Urothelium cell line (cell line): Measurements from ENCODE around the gene GOLGA8B.
"Not testable (repeated sequence)": the region's sequence is repeated elsewhere in the genome, so short reads cannot be mapped to it uniquely, and the experiment has no call there.

Source experiments
- DNase-seq: peaks from one replicate; pipeline ENCODE4 v3.0.0; 2011; ENCODE audit warnings: low spot score, mixed read lengths
- FAIRE-seq: peaks from 2 replicates; lab custom pipeline; 2011; peaks lifted over from hg19 to GRCh38; lab: Jason Lieb, UNC

GOLGA8B gene, protein sequence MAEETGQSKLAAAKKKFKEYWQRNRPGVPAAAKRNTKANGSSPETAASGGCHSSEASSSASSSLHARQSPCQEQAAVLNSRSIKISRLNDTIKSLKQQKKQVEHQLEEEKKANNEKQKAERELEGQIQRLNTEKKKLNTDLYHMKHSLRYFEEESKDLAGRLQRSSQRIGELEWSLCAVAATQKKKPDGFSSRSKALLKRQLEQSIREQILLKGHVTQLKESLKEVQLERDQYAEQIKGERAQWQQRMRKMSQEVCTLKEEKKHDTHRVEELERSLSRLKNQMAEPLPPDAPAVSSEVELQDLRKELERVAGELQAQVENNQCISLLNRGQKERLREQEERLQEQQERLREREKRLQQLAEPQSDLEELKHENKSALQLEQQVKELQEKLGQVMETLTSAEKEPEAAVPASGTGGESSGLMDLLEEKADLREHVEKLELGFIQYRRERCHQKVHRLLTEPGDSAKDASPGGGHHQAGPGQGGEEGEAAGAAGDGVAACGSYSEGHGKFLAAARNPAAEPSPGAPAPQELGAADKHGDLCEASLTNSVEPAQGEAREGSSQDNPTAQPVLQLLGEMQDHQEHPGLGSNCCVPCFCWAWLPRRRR

DNA sequence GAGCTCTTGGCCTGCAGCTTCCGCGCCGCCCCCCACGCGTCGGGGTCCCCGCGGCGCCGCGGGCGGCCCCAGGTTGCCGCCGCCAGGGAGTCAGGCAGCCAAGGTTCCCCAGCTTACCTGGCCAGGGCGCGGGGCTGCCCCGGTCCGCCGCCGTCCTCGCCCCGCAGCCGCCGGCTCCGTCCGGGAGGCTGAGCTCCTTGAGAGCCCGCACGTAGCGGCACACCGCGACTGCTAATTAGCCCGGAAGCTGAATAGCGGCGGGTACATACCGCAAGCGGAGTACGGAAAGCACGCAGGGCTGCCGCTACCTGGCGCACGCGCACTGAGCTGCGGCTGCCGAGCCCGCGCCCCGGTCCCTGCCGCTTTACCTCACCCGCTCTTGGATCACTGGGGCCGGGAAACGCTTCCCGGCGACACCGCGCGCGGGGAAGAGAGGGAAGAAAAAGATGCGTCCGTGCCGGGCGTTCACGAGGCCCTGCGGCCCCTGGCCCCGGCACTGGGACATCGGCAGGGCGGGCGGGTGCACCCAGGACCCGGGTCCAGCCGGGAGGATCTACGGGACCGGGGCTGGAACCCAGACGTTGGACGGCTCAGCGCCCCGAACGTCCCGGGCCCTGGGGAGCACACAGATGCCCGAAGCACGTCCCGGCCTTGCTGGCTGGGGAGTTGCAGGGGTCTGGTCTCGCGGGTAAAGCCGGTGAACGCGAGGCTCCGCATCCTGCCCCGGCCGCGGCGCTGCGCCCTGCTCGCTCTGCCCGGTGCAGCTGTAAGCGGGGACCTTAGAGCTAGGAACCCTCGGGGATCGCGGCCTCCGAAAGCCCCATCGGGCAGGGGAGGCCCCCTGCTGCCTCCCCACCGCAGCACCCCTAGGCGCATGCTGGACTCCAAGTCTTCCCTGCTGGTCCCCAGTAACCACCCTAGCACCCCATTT, at the start of gene GOLGA8B:
Gene GOLGA8B (minus strand): TSS at position 253 of the 931 bp plus-strand sequence. CDS start 47,739 bp downstream, outside the sequence.
- FAIRE-seq, result no peak
- DNase-seq, result peak; percentile 85

DNA sequence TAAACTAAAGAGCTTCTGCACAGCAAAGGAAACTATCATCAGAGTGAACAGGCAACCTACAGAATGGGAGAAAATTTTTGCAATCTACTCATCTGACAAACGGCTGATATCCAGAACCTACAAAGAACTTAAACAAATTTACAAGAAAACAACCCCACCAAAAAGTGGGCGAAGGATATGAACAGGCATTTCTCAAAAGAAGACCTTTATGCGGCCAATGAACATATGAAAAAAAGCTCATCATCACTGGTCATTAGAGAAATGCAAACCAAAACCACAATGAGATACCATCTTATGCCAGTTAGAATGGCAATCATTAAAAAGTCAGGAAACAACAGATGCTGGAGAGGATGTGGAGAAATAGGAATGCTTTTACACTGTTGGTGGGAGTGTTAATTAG, 49.7 kb upstream of the GOLGA8B start:
- FAIRE-seq, result not testable (repeated sequence)

DNA sequence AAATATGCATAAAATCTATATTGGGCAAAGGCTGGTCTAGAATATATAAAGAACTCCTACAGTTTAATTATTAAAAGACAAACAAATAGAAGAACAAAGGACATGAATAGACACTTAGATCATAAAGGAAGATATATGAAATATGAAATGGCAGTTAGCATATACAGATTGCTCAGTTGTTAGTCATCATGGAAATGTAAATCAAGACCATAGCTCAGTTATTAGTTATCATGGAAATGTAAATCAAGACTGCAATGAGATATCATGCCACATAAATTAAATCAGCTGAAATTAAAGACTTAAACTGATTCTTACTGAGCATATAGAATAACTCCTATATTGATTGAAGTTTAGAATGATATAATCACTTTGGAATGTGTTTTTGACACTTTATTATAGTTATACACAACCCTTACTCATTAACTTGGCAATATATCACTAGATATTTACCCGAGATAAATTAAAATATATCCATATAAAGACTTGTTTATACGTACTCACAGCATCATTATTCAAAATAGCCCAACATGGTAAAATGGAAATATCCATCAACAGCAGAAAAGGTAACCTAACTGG, 45.2 kb upstream of the GOLGA8B start:
- FAIRE-seq (no peak), DNase-seq (no peak)

More for the DNA sequence above, 49.7 kb upstream of the GOLGA8B start:
- DNase-seq, result not testable (repeated sequence)

DNA sequence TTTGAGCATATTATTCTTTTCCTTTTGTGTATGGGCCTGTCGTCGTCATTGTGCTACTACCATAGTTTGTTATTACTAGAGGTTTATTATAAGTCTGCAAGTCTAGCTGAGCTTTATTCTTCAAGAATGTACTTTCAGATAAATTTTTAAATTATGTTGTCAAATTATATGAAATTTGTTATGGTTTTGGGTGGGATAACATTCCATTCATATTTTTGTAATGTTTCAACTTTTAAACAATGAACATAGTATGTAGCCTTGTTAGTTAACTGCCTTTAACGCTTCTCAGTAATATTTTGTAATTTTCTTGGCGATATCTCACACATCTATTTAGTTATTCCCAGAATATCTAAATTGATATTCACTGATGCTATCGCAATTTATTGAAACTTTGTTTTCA, 41.6 kb upstream of the GOLGA8B start:
- FAIRE-seq, result no peak
- DNase-seq, result no peak

DNA sequence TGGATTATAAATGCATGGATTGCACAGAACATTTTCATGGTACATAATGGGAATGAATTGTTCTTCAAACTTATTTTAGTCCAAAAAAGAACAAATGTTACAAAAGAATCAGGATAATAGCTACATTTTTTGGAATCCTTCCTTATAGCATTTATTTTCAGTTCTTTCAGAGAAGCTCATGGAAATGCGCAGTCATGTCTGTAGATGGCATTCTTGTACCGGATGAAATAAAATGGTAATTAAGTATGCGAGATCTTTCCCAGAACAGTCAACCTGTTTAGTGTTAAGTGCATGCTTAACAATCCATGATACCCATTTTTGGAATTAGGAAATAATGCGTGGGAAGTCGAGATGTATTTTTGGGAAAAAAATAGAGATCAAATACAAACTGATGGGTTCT, 38.2 kb upstream of the GOLGA8B start:
- FAIRE-seq (no peak), DNase-seq (no peak)

DNA sequence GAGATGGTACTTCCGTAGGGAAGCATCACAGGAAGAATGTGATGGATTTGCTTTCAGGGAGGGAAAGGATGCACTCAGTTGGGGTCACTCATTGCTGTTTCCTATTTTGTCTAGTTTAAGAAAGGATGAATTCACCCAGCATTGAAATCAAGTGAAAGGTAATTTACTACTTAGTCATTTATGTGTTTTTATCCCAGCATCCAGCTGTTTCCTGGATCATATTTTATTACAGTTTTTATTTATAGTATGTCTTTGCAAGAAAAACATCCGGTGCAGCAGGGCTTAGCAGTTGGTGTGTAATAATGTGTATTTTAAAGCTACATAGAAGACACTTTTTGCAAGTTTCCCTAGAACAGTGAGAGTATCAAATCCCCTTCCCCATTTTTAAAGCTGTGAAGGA, 37.4 kb upstream of the GOLGA8B start:
- DNase-seq (no peak), FAIRE-seq (no peak)

DNA sequence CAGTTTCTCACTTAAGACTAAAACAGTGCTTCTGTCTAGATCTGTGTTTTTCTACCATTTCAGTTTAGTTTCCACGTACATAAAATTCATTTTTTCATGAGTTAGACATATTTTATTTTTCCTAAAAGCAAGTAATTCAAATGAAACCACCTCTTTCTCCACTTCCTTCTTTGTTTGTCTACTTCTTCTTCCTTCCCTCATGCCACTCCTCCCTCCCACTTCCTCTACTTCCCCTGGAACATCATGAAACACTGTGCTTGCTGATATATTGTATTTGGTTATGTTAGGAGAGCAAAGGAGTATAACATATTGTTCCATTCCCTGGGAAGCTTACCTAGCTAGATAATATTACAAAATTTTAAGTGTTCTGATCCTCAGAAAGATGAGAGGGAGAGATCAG, 36.7 kb upstream of the GOLGA8B start:
- no peak for FAIRE-seq

DNA sequence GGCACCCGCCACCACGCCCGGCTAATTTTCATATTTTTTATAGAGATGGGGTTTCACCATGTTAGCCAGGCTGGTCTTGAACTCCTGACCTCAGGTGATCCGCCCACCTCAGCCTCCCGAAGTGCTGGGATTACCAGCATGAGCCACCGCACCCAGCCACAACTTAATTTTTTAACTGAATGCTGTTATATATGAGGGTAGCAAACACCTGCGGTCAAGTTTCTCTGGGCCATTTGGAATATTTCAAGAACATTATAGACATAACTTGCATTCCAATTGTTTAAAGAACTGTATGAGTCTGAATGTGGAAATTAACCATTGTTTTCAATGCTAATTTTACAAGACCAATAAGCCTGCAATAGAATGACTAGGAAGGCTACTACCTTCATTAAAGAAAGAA, 35.7 kb upstream of the GOLGA8B start:
- FAIRE-seq (no peak), DNase-seq (no peak)

More for the DNA sequence above, 36.7 kb upstream of the GOLGA8B start:
- no peak for DNase-seq

DNA sequence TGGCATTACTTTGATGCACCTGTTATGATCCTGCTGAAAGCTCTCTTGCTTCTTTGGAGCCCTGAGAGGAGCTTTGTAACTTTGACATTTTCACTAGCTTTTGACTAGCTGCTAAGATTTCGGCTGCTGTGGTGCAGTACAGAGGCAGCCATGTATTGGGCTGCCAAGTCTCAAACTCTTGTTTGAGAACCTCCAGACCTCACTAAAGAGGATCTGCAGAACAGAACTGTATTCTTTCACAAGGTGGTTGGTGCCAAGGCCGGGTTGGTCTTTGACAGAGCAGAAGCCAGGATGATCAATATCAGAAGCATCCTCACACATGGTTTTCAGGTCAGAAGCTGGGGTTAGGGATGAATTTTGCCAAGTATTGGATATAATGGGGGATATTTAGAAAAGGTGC, 34.6 kb upstream of the GOLGA8B start:
- no peak for DNase-seq
- no peak for FAIRE-seq

DNA sequence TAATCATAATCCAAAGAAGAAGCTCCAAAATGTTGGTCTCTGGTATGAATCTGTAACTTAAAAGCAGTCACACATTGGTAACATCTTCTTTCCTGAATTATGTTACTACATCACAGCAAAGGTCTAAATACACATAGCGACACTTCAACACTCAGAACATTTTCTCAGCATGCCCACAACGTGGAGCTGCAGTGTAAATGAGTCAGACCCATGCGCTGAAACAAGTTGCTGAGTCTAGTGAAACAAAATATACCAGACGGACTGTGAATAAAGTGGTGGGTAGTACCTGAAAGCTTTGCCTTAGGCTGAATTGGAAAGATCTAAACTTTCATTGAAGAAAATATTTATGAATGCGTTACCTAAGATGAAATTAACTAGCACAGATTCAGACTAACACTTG, 33.2 kb upstream of the GOLGA8B start:
- peak; percentile 33 for DNase-seq
- peak; percentile 55 for FAIRE-seq

DNA sequence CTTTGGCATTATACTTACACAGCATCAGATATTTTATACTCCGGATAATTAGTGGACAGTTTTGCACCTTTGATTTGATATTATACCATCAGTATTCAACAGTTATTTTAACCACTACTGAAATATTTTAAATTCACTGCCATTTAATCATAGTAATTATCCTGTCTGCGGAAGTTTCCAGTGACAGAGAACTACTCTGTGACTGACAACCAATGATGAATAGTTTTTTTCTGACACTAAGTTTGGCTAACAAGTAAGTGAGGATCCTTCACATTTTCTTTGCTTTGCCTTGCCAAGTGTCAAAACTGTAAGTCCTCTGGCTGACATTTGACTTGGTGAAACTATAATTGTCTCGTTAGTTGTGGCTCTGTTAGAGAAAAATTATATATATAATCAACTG, 30.5 kb upstream of the GOLGA8B start:
- DNase-seq (no peak), FAIRE-seq (no peak)

DNA sequence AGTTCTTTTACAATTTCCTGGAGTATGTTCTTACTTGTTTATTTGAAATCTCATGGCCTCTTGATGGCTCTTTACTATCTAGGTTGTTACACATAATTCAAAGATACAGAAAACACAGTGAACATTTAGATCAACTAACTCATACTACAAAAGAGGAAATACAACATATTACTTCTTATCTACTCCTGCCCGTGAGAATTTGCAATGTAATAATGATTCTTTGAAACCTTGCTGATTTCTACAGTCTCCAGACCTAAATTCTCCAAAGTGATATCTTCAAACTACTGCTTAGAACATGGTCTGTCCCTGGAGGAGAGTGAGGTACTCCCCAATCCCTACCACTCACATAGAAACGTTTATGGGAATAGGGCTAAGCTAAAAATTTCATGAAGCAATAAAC, 29.9 kb upstream of the GOLGA8B start:
- FAIRE-seq, result no peak
- no peak for DNase-seq

DNA sequence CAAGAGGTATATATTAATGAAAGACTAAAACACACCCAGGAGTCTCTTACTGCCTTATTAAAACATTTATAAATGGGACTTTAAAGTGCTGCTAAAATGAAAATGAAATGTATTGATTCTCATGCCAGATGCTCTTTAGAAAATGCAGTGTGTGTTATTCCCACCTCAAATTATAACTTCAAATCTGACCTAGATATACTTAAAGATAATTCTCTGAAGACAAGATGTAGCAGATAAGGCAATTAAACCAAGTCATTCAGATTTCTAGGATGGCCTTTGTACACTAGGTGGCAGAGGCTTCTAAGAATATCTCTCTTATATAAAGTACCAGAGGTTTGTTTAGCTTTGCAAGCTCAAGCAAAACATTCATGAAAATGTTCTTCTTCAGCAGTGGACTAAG, 26.9 kb upstream of the GOLGA8B start:
- no peak for FAIRE-seq
- peak; percentile 12 for DNase-seq

DNA sequence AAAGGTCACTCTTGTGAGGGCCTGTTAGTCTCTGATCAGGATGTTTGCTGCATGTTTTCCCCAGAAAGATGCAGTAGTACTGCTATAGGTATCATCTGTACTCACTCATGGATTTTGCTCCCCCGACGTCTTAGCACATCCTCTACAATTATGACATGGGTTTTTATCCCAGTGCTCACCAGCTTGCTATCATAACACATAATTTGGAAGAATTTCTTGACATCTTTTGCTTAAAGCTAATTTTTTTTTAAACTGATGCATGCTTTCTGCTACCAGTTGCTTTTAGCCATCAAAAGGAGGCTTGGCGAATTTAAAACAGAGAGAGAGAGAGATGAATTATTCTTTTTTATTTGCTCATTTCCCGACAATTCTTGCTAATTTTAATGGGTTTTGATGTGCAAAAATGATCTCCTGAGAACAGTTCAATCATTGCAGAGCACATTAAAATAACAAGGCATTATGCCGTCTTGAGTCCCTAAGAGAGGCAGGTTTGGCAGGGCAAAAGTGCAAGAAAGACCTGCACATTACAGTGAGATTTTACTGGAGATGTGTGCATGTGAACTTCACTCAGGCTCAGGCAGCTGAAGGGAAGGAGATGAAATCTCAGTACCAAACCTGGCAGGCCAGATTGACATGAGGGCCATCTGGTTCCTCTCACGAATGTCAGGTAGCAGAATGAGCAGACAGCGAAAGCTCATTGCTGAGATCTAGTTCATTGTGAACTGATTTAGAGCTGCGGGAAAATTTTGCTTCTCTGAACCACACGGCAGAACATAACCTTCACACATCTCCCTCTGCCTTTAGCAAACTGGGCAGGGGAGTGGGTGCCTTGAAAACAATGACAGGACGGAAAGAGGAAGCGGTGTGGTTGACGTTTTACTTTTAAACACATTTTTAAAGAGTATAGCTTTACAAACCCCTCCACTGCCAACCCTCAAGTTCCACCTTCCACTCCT, 25.9 kb upstream of the GOLGA8B start:
- peak; percentile 40 for FAIRE-seq
- no peak for DNase-seq

DNA sequence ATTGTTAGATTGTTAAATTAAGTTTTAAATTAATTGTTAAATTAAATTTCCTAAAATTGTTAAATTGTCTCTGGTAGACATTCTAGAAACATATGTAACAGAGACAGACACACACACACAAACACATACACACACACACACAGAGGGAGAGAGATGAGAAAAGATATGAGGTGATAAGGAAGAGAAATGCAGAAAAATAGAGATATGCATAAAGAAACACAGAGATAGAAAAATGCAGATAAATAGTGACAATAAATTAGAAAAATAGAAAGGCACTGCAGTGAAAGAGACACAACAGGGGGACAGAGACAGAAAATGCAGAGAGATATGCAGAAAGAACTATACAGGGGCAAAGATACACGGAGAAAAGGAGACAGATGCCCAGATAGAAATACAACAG, 25.1 kb upstream of the GOLGA8B start:
- no peak for FAIRE-seq
- no peak for DNase-seq

DNA sequence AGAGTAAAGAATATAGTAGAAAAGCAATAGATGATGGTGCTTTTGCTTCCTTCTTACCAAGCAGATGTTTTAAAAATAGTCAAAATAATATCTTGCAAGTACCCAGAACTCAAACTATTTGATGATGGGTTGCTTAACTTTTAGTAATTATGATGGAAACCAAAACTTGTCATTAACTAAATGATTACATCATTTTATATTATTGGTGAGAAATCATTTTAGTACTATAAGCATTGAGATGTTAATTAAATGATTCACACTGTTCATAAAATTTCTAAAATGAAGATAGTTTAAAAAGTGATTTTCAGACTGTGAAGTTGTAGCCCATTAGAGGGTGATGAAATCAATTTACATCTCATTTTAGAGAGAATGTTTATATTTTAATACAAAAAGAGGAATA, 24.4 kb upstream of the GOLGA8B start:
- DNase-seq (no peak), FAIRE-seq (no peak)

DNA sequence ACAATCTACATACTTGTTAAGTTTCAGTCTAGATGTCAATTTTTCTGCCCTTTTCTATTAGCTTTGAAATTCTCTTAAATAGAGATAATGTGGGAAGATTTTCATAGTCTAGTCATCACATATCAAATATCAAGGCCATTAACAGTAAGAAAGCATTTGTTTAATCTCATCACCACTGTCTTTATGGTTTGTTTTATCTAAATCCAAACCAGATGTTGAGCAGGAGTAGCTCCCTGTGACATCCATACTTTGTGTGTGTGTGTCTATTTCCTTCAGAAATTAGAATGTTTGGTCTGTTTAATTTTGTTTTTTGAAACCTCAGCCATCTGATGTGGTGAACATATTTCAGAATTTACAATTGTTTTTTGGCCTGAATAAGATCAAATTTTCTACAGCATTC, 23.1 kb upstream of the GOLGA8B start:
- FAIRE-seq (no peak), DNase-seq (no peak)

DNA sequence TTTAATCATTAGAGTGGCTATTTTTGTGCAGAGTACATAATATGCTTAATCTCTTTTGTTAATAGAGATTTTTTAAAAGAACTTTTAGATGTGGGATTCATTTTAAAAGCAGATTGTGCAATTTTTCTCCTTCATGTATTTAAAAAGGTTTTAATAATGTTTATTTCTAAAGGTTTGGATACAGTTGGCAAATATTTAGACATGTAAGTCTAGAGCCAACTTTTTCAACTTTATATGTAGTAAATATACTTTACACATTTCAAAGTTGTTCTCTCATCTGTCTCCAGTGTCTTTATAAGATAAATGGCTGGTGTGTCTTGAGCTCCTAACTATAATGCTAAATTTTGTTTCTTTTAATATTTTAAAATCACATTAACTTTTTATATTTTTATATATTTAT, 22.7 kb upstream of the GOLGA8B start:
- FAIRE-seq (no peak), DNase-seq (no peak)

DNA sequence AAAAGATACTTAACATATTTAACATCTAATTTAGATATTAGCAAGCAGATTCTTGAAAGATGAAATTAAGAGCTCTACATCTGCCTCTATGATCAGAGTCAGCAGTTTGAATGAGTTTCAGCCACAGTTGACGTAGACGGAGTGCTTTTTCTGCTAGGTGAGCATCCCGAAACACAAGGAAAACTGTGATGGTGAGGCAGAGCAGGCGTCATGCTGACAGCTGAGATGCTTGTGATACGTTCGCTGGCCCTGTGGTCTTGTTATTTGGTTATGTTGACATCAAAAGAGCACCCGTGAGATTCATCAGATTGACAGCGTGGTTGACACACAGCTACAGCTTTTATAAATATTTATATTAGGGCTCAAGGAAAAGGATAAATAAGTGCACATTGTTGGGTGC, 19.6 kb upstream of the GOLGA8B start:
- DNase-seq (no peak), FAIRE-seq (no peak)

DNA sequence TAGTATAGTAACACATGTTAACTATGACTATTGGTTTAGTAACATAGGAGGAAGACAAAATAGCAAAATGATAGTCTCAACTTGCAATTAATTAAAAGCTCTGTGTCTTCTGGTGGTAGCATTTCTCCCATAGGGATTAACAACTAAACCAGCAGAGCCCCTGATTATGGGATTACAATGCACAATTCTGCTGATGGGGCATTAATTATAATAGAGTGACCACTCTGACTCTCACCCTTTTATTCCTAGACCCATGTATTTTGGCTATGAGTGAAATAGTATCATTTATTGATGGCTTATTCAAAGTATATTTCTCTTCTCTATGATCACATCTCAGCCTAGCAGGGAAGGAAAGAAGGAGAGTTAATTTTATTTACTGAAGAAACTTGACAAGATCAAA, 17.5 kb upstream of the GOLGA8B start:
- FAIRE-seq, result no peak
- DNase-seq, result no peak
